ENCODE measurements around the gene ZNF440.

DNA sequence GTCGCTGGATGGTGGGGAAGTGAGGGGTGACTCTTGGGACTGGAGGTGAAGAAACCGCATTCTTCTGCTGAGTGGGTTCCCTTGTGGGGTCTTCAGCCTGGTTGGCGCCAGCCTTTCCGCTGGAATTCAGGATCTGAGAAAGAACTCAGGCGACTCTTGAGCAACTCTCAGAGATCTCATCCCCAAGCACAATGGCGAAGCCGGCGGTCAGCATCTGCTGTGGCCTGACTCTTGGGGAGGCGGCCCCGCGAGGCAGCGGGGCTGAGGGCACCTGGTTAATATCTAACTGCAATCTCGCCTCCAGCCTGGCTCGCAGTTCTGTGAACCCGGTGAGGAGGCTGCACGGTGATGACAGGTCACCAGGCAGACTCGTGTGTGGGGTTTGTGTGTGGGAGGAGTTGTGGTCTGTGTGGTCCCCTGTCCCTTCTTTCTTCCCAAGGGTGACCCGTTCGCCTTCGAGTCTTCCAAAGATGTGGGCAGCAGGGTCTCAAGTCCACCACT lies 46.4 kb upstream of the ZNF440 start:
- TF ChIP-seq, protein P1, sequence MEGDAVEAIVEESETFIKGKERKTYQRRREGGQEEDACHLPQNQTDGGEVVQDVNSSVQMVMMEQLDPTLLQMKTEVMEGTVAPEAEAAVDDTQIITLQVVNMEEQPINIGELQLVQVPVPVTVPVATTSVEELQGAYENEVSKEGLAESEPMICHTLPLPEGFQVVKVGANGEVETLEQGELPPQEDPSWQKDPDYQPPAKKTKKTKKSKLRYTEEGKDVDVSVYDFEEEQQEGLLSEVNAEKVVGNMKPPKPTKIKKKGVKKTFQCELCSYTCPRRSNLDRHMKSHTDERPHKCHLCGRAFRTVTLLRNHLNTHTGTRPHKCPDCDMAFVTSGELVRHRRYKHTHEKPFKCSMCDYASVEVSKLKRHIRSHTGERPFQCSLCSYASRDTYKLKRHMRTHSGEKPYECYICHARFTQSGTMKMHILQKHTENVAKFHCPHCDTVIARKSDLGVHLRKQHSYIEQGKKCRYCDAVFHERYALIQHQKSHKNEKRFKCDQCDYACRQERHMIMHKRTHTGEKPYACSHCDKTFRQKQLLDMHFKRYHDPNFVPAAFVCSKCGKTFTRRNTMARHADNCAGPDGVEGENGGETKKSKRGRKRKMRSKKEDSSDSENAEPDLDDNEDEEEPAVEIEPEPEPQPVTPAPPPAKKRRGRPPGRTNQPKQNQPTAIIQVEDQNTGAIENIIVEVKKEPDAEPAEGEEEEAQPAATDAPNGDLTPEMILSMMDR (IDR thresholded peaks at IDR 0.05; ENCODE audit: low read depth, low read length, poor library complexity, severe bottlenecking) = no peak
- TF ChIP-seq EZH2phosphoT487 (IDR thresholded peaks at IDR 0.05; ENCODE audit: borderline replicate concordance, low read length) = no peak
